Muscle layer of duodenum (tissue), 2 donors: Measurements from ENCODE around the gene DVL2.

Experiments
- H3K27ac ChIP-seq: one replicate; pipeline ENCODE4 v1.7.0; 2013; ENCODE audit warnings: mild to moderate bottlenecking, low read length
- H3K27me3 ChIP-seq: one replicate; pipeline ENCODE4 v1.7.0; 2013; ENCODE audit warnings: low read depth, mild to moderate bottlenecking, control low read depth, low read length
- H3K36me3 ChIP-seq, 2 donors: one replicate each; pipeline ENCODE4 v1.7.0; 2013; ENCODE audit warnings: low read length in 2 of 2, control low read depth in 1 of 2, mild to moderate bottlenecking in 1 of 2; ENCODE audit not compliant: insufficient read depth in 2 of 2, control insufficient read depth in 1 of 2
- H3K4me1 ChIP-seq, 2 donors: one replicate each; pipeline ENCODE4 v1.7.0; 2013; ENCODE audit warnings: low read length in 2 of 2, mild to moderate bottlenecking in 2 of 2, control low read depth in 1 of 2, moderate library complexity in 1 of 2; ENCODE audit not compliant: insufficient read depth in 2 of 2, control insufficient read depth in 1 of 2
- H3K4me3 ChIP-seq, 2 donors: one replicate each; pipeline ENCODE4 v1.7.0; 2013; ENCODE audit warnings: low read length in 2 of 2, low read depth in 1 of 2, mild to moderate bottlenecking in 1 of 2
- H3K9me3 ChIP-seq, 2 donors: one replicate each; pipeline ENCODE4 v1.7.0; 2013; ENCODE audit warnings: low read length in 2 of 2, control low read depth in 1 of 2, mild to moderate bottlenecking in 1 of 2; ENCODE audit not compliant: control insufficient read depth in 1 of 2
- donor health status: healthy.

DVL2 gene

DNA sequence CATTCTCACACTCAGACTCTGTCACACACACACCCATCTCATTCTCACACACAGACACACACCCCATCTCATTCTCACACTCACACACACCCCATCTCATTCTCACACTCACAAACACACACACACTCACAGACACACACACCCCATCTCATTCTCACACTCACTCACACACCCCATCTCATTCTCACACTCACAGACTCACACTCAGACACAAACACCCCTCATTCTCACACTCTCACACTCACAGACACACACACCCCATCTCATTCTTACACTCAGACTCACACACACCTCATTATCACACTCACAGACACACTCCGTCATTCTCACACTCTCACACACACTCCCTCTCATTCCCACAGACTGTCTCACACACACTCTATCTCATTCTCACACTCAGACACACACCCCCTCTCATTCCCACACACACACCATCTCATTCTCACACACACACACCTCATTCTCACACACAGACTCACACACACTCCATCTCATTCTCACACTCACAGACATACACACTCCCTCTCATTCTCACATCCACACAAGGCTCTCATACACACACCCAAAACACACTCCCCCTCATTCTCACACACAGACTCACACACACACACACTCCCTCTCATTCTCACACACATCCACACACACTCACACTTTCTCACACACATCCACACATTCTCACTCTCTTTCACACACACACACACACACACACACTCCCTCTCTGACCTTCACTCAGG lies 58.0 kb downstream of the DVL2 start:
- Histone ChIP-seq H3K9me3 (no peaks in the 10 kb centered on the region), H3K4me3 (no peak overlapping the region), H3K4me1 (peaks cover 0 to 13% of the 10 kb centered on the region in 2 donors), H3K27ac (no peak overlapping the region), H3K27me3 (peaks cover 19% of the 10 kb centered on the region), H3K36me3 (no peaks in the 10 kb centered on the region)
